ENCODE results near the gene TRERF1. TPM values are rescaled to one million over a fixed set of nuclear protein-coding genes. Genes with fewer than 3 reads are reported as not detected.

TRERF1 gene
- total RNA-seq, 4 donors from 2014 or later, result 1.6 to 4.1 (median 2.6) TPM

DNA sequence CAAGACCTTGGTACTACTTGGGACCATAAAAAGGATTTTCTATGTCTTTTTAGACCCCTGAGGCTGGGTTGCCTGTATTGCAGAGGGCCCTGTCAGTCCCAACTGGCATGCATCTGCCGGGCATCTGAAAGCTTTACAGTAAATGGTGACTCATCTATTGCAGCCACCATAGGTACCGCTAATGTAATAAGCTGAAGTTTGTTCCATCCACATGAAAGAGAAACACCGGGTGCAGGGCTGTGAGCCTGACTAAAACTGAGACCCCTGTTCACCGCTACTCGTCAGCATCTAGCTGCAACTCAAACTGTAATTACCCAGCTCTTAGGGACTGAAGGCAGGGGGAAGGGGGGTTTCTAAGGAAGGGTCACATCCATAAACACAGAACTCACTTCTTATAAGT, 49.5 kb downstream of the TRERF1 start:
- TF ChIP-seq, protein P1, sequence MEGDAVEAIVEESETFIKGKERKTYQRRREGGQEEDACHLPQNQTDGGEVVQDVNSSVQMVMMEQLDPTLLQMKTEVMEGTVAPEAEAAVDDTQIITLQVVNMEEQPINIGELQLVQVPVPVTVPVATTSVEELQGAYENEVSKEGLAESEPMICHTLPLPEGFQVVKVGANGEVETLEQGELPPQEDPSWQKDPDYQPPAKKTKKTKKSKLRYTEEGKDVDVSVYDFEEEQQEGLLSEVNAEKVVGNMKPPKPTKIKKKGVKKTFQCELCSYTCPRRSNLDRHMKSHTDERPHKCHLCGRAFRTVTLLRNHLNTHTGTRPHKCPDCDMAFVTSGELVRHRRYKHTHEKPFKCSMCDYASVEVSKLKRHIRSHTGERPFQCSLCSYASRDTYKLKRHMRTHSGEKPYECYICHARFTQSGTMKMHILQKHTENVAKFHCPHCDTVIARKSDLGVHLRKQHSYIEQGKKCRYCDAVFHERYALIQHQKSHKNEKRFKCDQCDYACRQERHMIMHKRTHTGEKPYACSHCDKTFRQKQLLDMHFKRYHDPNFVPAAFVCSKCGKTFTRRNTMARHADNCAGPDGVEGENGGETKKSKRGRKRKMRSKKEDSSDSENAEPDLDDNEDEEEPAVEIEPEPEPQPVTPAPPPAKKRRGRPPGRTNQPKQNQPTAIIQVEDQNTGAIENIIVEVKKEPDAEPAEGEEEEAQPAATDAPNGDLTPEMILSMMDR (IDR thresholded peaks at IDR 0.05), result no peak
- TF ChIP-seq POLR2A (IDR thresholded peaks at IDR 0.05), result no peak
- H3K9me3 ChIP-seq, result no peaks in the 10 kb centered on the region
- no peaks in the 10 kb centered on the region for H3K27me3 ChIP-seq
- no peaks in the 10 kb centered on the region for H3K36me3 ChIP-seq
- DNase-seq, result no peak
- WGBS, 2 donors, result 87 to 91% methylated on average over 5 of the region's 5 CpGs
- intact Hi-C loops (cut with DNase I), result no loop called here
- H3K27ac ChIP-seq, result no peak overlapping the region
- peaks cover 0 to 5% of the 10 kb centered on the region in 2 donors for H3K4me1 ChIP-seq
- H3K4me3 ChIP-seq (replicated peaks in 1 of 3), result no peak overlapping the region

GRCh38 chr6:42401613-42401951, 50.1 kb downstream of the TRERF1 start:
- Histone ChIP-seq H3K27me3 (no peaks in the 10 kb centered on the region), H3K9me3 (no peaks in the 10 kb centered on the region), H3K4me1 (peaks cover 0 to 5% of the 10 kb centered on the region in 2 donors), H3K4me3 (replicated peaks in 1 of 3) (no peak overlapping the region), H3K36me3 (no peaks in the 10 kb centered on the region), H3K27ac (no peak overlapping the region)
- TF ChIP-seq POLR2A (IDR thresholded peaks at IDR 0.05), result no peak
- TF ChIP-seq, protein P1 (IDR thresholded peaks at IDR 0.05), result no peak
- intact Hi-C loops (cut with DNase I), result no loop called here
- DNase-seq, result no peak
- 89 to 91% methylated on average over 3 of the region's 3 CpGs for WGBS, 2 donors

GRCh38 chr6:42400886-42401612, 50.7 kb downstream of the TRERF1 start:
- Histone ChIP-seq H3K4me1 (peaks cover 0 to 5% of the 10 kb centered on the region in 2 donors), H3K27me3 (no peaks in the 10 kb centered on the region), H3K4me3 (replicated peaks in 1 of 3) (no peak overlapping the region), H3K27ac (no peak overlapping the region), H3K9me3 (no peaks in the 10 kb centered on the region), H3K36me3 (no peaks in the 10 kb centered on the region)
- WGBS, 2 donors, result 81 to 88% methylated on average over 6 to 8 of the region's 8 CpGs
- TF ChIP-seq, protein P1 (IDR thresholded peaks at IDR 0.05), result no peak
- TF ChIP-seq POLR2A (IDR thresholded peaks at IDR 0.05), result no peak
- no peak for DNase-seq
- intact Hi-C loops (cut with DNase I), result no loop called here

DNA sequence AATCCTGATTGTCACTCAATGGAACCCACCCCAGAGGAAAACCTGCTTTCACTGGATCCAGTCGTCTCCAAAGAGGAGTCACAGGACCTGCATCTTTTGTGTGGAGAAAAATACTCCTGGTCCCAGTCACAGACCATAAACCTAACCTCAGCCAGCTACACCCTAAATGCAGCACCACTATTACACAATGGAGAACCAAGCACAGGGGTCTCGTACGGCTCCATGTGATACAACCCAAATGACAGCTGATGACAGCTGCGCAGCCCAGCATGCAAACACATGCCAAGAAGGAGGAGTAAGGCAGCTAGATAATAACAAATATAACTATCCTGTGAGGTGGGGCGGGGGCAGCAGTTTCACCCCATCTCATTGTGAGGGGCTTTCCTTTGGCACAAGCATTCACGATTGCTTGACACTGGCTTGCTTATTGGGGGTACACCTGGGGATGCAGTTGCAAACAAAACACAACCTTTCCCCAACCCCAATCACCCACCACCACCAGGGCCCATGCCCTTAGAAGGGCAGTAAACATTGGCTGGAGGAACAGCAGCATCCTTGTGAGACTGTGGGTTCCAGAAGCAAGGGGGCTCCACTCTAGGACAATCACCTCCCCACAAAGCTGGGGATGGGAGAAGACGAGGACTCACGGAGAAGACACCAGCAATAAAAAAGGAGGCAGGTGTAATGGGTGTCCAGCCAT, 51.5 kb downstream of the TRERF1 start:
- 91 to 98% methylated on average over 8 of the region's 8 CpGs for WGBS, 2 donors
- Histone ChIP-seq H3K4me1 (peaks cover 0 to 5% of the 10 kb centered on the region in 2 donors), H3K36me3 (no peaks in the 10 kb centered on the region), H3K27ac (no peak overlapping the region), H3K27me3 (no peaks in the 10 kb centered on the region), H3K4me3 (replicated peaks in 1 of 3) (no peak overlapping the region), H3K9me3 (no peaks in the 10 kb centered on the region)
- TF ChIP-seq, protein P1 (IDR thresholded peaks at IDR 0.05), result no peak
- no peak for TF ChIP-seq POLR2A (IDR thresholded peaks at IDR 0.05)
- intact Hi-C loops (cut with DNase I), result no loop called here
- no peak for DNase-seq

- Histone ChIP-seq H3K27me3 (no peaks in the 10 kb centered on the region), H3K4me3 (replicated peaks in 1 of 3) (no peak overlapping the region), H3K27ac (no peak overlapping the region), H3K4me1 (peaks cover 0 to 7% of the 10 kb centered on the region in 2 donors), H3K36me3 (no peaks in the 10 kb centered on the region), H3K9me3 (no peaks in the 10 kb centered on the region)
- intact Hi-C loops (cut with DNase I), result no loop called here
- TF ChIP-seq, protein P1 (IDR thresholded peaks at IDR 0.05), result no peak
- no peak for TF ChIP-seq POLR2A (IDR thresholded peaks at IDR 0.05)
- no peak for DNase-seq
- WGBS, 2 donors, result 86 to 100% methylated on average over 3 of the region's 3 CpGs
Observed at GRCh38 chr6:42396720-42397119, 55.0 kb downstream of the TRERF1 start.

Data from thyroid gland (tissue), 4 donors.